HepG2 (cell line): ENCODE results near the gene GSTP1. TPM values are rescaled to one million over a fixed set of nuclear protein-coding genes. Genes with fewer than 3 reads are reported as not detected.
A peak's percentile ranks its signal among the peaks of the same experiment; 100 is the strongest.

Source experiments
- CENPT ChIP-seq: sonication (generic); formaldehyde crosslinking; IDR thresholded peaks from 2 replicates; pipeline ENCODE4 v1.8.0; 2022; ENCODE audit warnings: low read depth, mild to moderate bottlenecking, moderate library complexity, missing genetic modification reagents
- GTF3A ChIP-seq: sonication (generic); formaldehyde crosslinking; conservative IDR thresholded peaks from 2 replicates; pipeline ENCODE4 v1.4.0; 2020; ENCODE audit warnings: mild to moderate bottlenecking, missing genetic modification reagents
- KLF12 ChIP-seq: sonication (generic); formaldehyde crosslinking; IDR thresholded peaks from 2 replicates; pipeline ENCODE4 v1.4.0; 2020; ENCODE audit warnings: missing genetic modification reagents, borderline replicate concordance
- PAF1 ChIP-seq: IDR thresholded peaks from 2 replicates; pipeline ENCODE4 v1.6.1; 2016; ENCODE audit warnings: missing genetic modification reagents, missing compliant biosample characterization
- SETDB1 ChIP-seq: sonication (generic); formaldehyde crosslinking; IDR thresholded peaks from 2 replicates; pipeline ENCODE4 v1.5.1; 2020; ENCODE audit warnings: missing genetic modification reagents, mild to moderate bottlenecking, borderline replicate concordance
- SNRNP70 ChIP-seq: fragments of 200-400 bp; formaldehyde crosslinking; IDR thresholded peaks from 2 replicates; pipeline ENCODE4 v1.6.1; 2017; ENCODE audit warnings: mild to moderate bottlenecking, low read depth, low read length, moderate library complexity
- TBL1XR1 ChIP-seq: fragments of 150-350 bp; IDR thresholded peaks from 2 replicates; pipeline ENCODE4 v1.6.1; 2014; ENCODE audit warnings: borderline replicate concordance, low read length; ENCODE audit not compliant: partially characterized antibody
- WIZ ChIP-seq: sonication (generic); formaldehyde crosslinking; IDR thresholded peaks from 2 replicates; pipeline ENCODE4 v1.5.1; 2020; ENCODE audit warnings: mild to moderate bottlenecking, missing genetic modification reagents
- ZMYM4 ChIP-seq: sonication (generic); formaldehyde crosslinking; IDR thresholded peaks from 2 replicates; pipeline ENCODE4 v1.8.1; 2023; ENCODE audit warnings: mild to moderate bottlenecking, missing genetic modification reagents
- ZNF101 ChIP-seq: sonication (generic); formaldehyde crosslinking; IDR thresholded peaks from 2 replicates; pipeline ENCODE4 v1.4.0; 2020; ENCODE audit warnings: mild to moderate bottlenecking, low read depth, missing genetic modification reagents, borderline replicate concordance
- ZNF572 ChIP-seq: sonication (generic); formaldehyde crosslinking; IDR thresholded peaks from 2 replicates; pipeline ENCODE4 v1.5.1; 2020; ENCODE audit warnings: mild to moderate bottlenecking, missing genetic modification reagents
- ZNF644 ChIP-seq: IDR thresholded peaks from 2 replicates; pipeline ENCODE4 v1.6.1; 2016; ENCODE audit warnings: low read depth
- ZNF737 ChIP-seq: sonication (generic); formaldehyde crosslinking; IDR thresholded peaks from 2 replicates; pipeline ENCODE4 v1.5.0; 2020; ENCODE audit warnings: missing genetic modification reagents, mild to moderate bottlenecking, borderline replicate concordance
- polyA plus RNA-seq, 8 experiments: library from polyadenylated mRNA; depleted of rRNA in 3 of 8; stranded (reverse) in 7 of 8; unstranded in 1 of 8; fragments of >200 nt; fragmentation: Illumina TruSeq in 4 of 8; extraction: Trizol in 4 of 8; gene quantifications; 2 replicates each; pipeline versions ENCODE4 v1.2.1 to v1.2.3, GENCODE V29; 2011 to 2016; ENCODE audit warnings: low read depth in 4 of 8, missing spikeins in 1 of 8, mixed read lengths in 1 of 8; ENCODE audit not compliant: insufficient read depth in 1 of 8
- total RNA-seq, 5 experiments: library from RNA; depleted of rRNA; stranded (reverse); fragments of >200 nt; fragmentation: Illumina TruSeq; extraction: Trizol; gene quantifications; 2 replicates each; pipeline ENCODE4 v1.2.3, GENCODE V29; 2016; ENCODE audit warnings: low read depth in 1 of 5
- TF ChIP-seq, protein P1 (sequence below): IDR thresholded peaks from 2 replicates; pipeline ENCODE4 v1.6.1; 2016; ENCODE audit warnings: mild to moderate bottlenecking
- TF ChIP-seq, protein P2 (sequence below): IDR thresholded peaks from 2 replicates; pipeline ENCODE4 v1.6.1; 2016; ENCODE audit warnings: low read depth, borderline replicate concordance
- TF ChIP-seq, protein P3 (sequence below): sonication (generic); formaldehyde crosslinking; IDR thresholded peaks from 2 replicates; pipeline ENCODE4 v1.9.0; 2021; ENCODE audit warnings: missing genetic modification reagents, mild to moderate bottlenecking, borderline replicate concordance

The GSTP1 gene
- total and polyA plus RNA-seq, 2 of the 13 experiments (the other 11 are each of a cell fraction or from before 2014, with no cell fraction given) = not detected

DNA sequence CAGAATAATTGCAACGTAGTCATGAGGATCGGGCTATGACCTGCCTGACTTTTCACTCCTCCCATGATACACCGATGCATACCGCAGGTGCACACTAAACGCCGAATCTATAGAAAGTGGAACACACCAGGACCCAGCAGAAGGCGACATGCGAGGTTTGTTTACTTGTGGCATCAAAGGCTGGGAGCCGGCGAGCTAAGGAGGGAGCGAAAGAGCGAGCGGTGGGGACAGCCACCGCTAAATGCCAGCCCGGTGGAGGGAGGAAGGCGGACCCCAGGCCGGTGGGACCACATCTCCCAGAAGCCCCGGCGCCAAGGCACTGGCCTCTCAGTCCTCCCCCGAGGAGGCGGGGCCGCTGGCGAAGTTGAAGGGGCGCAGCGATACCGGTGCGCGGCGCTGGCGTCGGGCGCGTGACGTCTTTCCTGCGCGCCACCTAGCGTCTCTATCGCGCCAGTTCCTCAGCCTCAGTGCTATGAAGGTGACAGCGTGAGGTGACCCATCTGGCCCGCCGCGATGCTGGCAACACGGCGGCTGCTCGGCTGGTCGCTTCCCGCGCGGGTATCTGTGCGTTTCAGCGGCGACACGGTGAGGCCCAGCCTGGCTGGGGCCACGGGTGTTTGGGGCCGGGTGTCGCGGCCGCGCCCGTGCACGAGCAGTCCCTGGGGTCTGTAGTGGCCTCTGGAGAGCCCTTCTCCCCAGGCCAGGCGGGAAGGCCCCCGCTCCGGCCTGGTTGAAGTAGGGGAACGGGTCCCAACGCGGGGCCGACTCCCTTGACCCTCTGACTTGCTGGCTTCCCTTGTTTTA is 23.1 kb downstream of the GSTP1 start, which contains the start of gene NDUFV1 (continued):
- TF ChIP-seq, protein P1, sequence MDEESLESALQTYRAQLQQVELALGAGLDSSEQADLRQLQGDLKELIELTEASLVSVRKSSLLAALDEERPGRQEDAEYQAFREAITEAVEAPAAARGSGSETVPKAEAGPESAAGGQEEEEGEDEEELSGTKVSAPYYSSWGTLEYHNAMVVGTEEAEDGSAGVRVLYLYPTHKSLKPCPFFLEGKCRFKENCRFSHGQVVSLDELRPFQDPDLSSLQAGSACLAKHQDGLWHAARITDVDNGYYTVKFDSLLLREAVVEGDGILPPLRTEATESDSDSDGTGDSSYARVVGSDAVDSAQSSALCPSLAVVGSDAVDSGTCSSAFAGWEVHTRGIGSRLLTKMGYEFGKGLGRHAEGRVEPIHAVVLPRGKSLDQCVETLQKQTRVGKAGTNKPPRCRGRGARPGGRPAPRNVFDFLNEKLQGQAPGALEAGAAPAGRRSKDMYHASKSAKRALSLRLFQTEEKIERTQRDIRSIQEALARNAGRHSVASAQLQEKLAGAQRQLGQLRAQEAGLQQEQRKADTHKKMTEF = peak; percentile 90; the same call in 1 of the 2 replicates
- TF ChIP-seq, protein P2, sequence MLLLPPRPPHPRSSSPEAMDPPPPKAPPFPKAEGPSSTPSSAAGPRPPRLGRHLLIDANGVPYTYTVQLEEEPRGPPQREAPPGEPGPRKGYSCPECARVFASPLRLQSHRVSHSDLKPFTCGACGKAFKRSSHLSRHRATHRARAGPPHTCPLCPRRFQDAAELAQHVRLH (CRISPR knock-in tag) = peak; percentile 34; the same call in 1 of the 2 replicates
- TF ChIP-seq KLF12 = no peak
- no peak for TF ChIP-seq ZNF572 (CRISPR knock-in tag)
- peak; percentile 82; the same call in 1 of the 2 replicates for TF ChIP-seq CENPT (CRISPR knock-in tag)
- TF ChIP-seq ZNF644 (CRISPR knock-in tag) = no peak
- no peak for TF ChIP-seq SNRNP70
- peak; percentile 61; the same call in 1 of the 2 replicates for TF ChIP-seq ZMYM4 (CRISPR knock-in tag)
- no peak for TF ChIP-seq PAF1 (CRISPR knock-in tag)
- no peak for TF ChIP-seq SETDB1 (CRISPR knock-in tag)
- TF ChIP-seq ZNF737 (CRISPR knock-in tag) = no peak
- TF ChIP-seq WIZ (CRISPR knock-in tag) = peak; percentile 70; the same call in 1 of the 2 replicates
- no peak for TF ChIP-seq ZNF101 (CRISPR knock-in tag)
- TF ChIP-seq, protein P3, sequence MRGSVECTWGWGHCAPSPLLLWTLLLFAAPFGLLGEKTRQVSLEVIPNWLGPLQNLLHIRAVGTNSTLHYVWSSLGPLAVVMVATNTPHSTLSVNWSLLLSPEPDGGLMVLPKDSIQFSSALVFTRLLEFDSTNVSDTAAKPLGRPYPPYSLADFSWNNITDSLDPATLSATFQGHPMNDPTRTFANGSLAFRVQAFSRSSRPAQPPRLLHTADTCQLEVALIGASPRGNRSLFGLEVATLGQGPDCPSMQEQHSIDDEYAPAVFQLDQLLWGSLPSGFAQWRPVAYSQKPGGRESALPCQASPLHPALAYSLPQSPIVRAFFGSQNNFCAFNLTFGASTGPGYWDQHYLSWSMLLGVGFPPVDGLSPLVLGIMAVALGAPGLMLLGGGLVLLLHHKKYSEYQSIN (CRISPR knock-in tag) = no peak
- TF ChIP-seq TBL1XR1 = no peak
- 0 out of 2 replicates have a peak, but pooled peaks have one; percentile 88 for TF ChIP-seq GTF3A (CRISPR knock-in tag)
